PFSK-1 (cell line): ENCODE measurements around the gene ZMAT2. TPM values are rescaled to one million over a fixed set of nuclear protein-coding genes. Genes with fewer than 3 reads are reported as not detected.
A peak's percentile ranks its signal among the peaks of the same experiment; 100 is the strongest.

Experiments used
- FOXP2 ChIP-seq: optimal IDR thresholded peaks from 2 replicates; pipeline ENCODE3; 2011; ENCODE audit warnings: borderline replicate concordance, control low read depth, inconsistent platforms; ENCODE audit not compliant: insufficient read depth; ENCODE audit errors: extremely low read length, extremely low read depth
- POLR2AphosphoS5 ChIP-seq: IDR thresholded peaks from 2 replicates; pipeline ENCODE4 v1.6.1; 2012; ENCODE audit warnings: low read depth, mild to moderate bottlenecking, control low read depth, low read length, moderate library complexity
- REST ChIP-seq, 2 experiments: IDR thresholded peaks; 2 replicates each; pipeline versions ENCODE4 v1.6.1 to v1.8.0; 2011 to 2012; ENCODE audit warnings: low read depth in 2 of 2, low read length in 2 of 2, control low read depth in 1 of 2, inconsistent platforms in 1 of 2, mild to moderate bottlenecking in 1 of 2, moderate library complexity in 1 of 2; ENCODE audit not compliant: insufficient read depth in 1 of 2
- SIN3A ChIP-seq: IDR thresholded peaks from 2 replicates; pipeline ENCODE4 v1.6.1; 2012; ENCODE audit warnings: mild to moderate bottlenecking, low read length, moderate library complexity, borderline replicate concordance; ENCODE audit not compliant: insufficient read depth
- TAF1 ChIP-seq: IDR thresholded peaks from 2 replicates; pipeline ENCODE4 v1.6.1; 2012; ENCODE audit warnings: low read length, control low read depth, borderline replicate concordance; ENCODE audit not compliant: insufficient read depth
- polyA plus RNA-seq: library from polyadenylated mRNA; unstranded; fragments of >200 nt; gene quantifications from one replicate; pipeline ENCODE4 v1.2.1, GENCODE V29; 2012; ENCODE audit warnings: low read depth, missing spikeins; ENCODE audit not compliant: insufficient read length

ZMAT2 gene
- 46.4 TPM for polyA plus RNA-seq

GRCh38 chr5:140700177-140701144 lies at the start of gene ZMAT2:
ZMAT2 (plus strand) TSS chr5:140700447; CDS start chr5:140700461, 14 bp downstream.
- TF ChIP-seq POLR2AphosphoS5 (peak; percentile 84), REST (IDR thresholded peaks at IDR 0.05; ENCODE audit: insufficient read depth in 1 of 2, low read depth in 2 of 2, low read length in 2 of 2) (peak in 1 of 2 experiments; percentile 26; a peak in 1 of 4 replicates), FOXP2 (no peak), SIN3A (peak; percentile 50; the same call in 1 of the 2 replicates), TAF1 (peak; percentile 91; the same call in 1 of the 2 replicates)

- TF ChIP-seq REST (IDR thresholded peaks at IDR 0.05; ENCODE audit: insufficient read depth in 1 of 2, low read depth in 2 of 2, low read length in 2 of 2), result no peak
- no peak for TF ChIP-seq SIN3A
- no peak for TF ChIP-seq FOXP2
- no peak for TF ChIP-seq TAF1
- TF ChIP-seq POLR2AphosphoS5, result no peak
Observed at GRCh38 chr5:140658870-140659269, 41.4 kb upstream of the ZMAT2 start.

- TF ChIP-seq REST (IDR thresholded peaks at IDR 0.05; ENCODE audit: insufficient read depth in 1 of 2, low read depth in 2 of 2, low read length in 2 of 2) (no peak), POLR2AphosphoS5 (no peak), TAF1 (no peak), SIN3A (no peak), FOXP2 (no peak)
Observed at GRCh38 chr5:140664030-140664358, 36.3 kb upstream of the ZMAT2 start.

GRCh38 chr5:140664359-140665119 lies 35.7 kb upstream of the ZMAT2 start, which contains the start of gene WDR55:
WDR55 (plus strand) TSS chr5:140664904; CDS start chr5:140664913, 9 bp downstream.
- TF ChIP-seq POLR2AphosphoS5, result peak; percentile 88; the same call in 1 of the 2 replicates
- peak; percentile 82 for TF ChIP-seq FOXP2
- peak; percentile 60; the same call in 1 of the 2 replicates for TF ChIP-seq TAF1
- 0 out of 4 replicates have a peak, but pooled peaks of 1 of the 2 experiments have one; percentile 15 for TF ChIP-seq REST (IDR thresholded peaks at IDR 0.05; ENCODE audit: insufficient read depth in 1 of 2, low read depth in 2 of 2, low read length in 2 of 2)
- TF ChIP-seq SIN3A, result peak; percentile 73; the same call in 1 of the 2 replicates
